IMR-90 (cell line): ENCODE measurements around the gene IGFBP3.

ENCODE experiments used
- BHLHE40 ChIP-seq: fragments of 150-350 bp; IDR thresholded peaks from 2 replicates; pipeline ENCODE4 v1.6.1; 2016; ENCODE audit warnings: mild to moderate bottlenecking, low read depth, low read length
- CEBPB ChIP-seq: IDR thresholded peaks from 2 replicates; pipeline ENCODE4 v1.6.1; 2012; ENCODE audit warnings: low read depth, low read length, improper control_type of control experiment
- FOS ChIP-seq: fragments of 150-350 bp; IDR thresholded peaks from 2 replicates; pipeline ENCODE4 v1.6.1; 2016; ENCODE audit warnings: low read depth, low read length
- MAZ ChIP-seq: IDR thresholded peaks from 2 replicates; pipeline ENCODE4 v1.6.1; 2012; ENCODE audit warnings: low read depth, mild to moderate bottlenecking, low read length, improper control_type of control experiment, moderate library complexity, borderline replicate concordance
- MXI1 ChIP-seq: IDR thresholded peaks from 2 replicates; pipeline ENCODE4 v1.6.1; 2012; ENCODE audit warnings: low read depth, mild to moderate bottlenecking, low read length, moderate library complexity, borderline replicate concordance
- NFE2L2 ChIP-seq: fragments of 150-350 bp; IDR thresholded peaks from 2 replicates; pipeline ENCODE4 v1.6.1; 2016; ENCODE audit warnings: low read depth, mild to moderate bottlenecking, low read length
- POLR2A ChIP-seq: IDR thresholded peaks from 2 replicates; pipeline ENCODE4 v1.6.1; 2012; ENCODE audit warnings: mild to moderate bottlenecking, low read depth, low read length
- RAD21 ChIP-seq: IDR thresholded peaks from 2 replicates; pipeline ENCODE4 v1.6.1; 2012; ENCODE audit warnings: low read length, improper control_type of control experiment
- RCOR1 ChIP-seq: IDR thresholded peaks from 2 replicates; pipeline ENCODE4 v1.6.1; 2012; ENCODE audit warnings: mild to moderate bottlenecking, low read length, improper control_type of control experiment; ENCODE audit not compliant: insufficient replicate concordance
- RFX5 ChIP-seq: IDR thresholded peaks from 2 replicates; pipeline ENCODE4 v1.8.0; 2012; ENCODE audit warnings: low read depth, mild to moderate bottlenecking, low read length, moderate library complexity
- SMC3 ChIP-seq: fragments of 150-350 bp; IDR thresholded peaks from 2 replicates; pipeline ENCODE4 v1.6.1; 2016; ENCODE audit warnings: low read depth, mild to moderate bottlenecking, antibody characterized with exemption, low read length, moderate library complexity
- TF ChIP-seq, protein P1 (sequence below): conservative IDR thresholded peaks from 2 replicates; pipeline ENCODE4 v1.5.1; 2012; ENCODE audit warnings: mild to moderate bottlenecking, low read depth, low read length, improper control_type of control experiment
- TF ChIP-seq, protein P2 (sequence below): fragments of 150-350 bp; IDR thresholded peaks from 2 replicates; pipeline ENCODE4 v1.6.1; 2017; ENCODE audit warnings: mild to moderate bottlenecking, antibody characterized with exemption, low read length, low read depth

DNA sequence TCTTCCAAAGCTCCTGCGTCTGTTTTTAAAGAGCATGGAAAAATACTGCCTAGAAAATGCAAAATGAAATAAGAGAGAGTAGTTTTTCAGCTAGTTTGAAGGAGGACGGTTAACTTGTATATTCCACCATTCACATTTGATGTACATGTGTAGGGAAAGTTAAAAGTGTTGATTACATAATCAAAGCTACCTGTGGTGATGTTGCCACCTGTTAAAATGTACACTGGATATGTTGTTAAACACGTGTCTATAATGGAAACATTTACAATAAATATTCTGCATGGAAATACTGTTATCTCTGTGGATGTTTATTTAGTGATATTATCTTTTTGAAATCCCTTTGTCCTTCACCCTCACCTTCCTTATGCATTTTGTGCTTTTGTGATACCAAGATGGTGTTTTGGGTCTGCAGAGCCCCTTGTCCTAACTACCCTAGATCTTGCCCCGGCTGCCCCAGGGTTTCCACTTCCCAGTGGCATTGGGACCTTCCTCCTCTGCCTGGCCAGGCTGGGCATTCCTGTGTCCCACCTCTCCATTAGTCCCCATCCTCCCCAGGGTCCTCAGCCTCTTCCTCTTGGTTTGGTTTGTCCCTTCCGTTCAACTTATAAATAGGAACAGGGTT lies 27.6 kb downstream of the IGFBP3 start:
- TF ChIP-seq, protein P1, sequence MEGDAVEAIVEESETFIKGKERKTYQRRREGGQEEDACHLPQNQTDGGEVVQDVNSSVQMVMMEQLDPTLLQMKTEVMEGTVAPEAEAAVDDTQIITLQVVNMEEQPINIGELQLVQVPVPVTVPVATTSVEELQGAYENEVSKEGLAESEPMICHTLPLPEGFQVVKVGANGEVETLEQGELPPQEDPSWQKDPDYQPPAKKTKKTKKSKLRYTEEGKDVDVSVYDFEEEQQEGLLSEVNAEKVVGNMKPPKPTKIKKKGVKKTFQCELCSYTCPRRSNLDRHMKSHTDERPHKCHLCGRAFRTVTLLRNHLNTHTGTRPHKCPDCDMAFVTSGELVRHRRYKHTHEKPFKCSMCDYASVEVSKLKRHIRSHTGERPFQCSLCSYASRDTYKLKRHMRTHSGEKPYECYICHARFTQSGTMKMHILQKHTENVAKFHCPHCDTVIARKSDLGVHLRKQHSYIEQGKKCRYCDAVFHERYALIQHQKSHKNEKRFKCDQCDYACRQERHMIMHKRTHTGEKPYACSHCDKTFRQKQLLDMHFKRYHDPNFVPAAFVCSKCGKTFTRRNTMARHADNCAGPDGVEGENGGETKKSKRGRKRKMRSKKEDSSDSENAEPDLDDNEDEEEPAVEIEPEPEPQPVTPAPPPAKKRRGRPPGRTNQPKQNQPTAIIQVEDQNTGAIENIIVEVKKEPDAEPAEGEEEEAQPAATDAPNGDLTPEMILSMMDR = no peak
- TF ChIP-seq RCOR1 = no peak
- TF ChIP-seq RFX5 = no peak
- no peak for TF ChIP-seq MXI1
- TF ChIP-seq POLR2A = no peak
- TF ChIP-seq, protein P2, sequence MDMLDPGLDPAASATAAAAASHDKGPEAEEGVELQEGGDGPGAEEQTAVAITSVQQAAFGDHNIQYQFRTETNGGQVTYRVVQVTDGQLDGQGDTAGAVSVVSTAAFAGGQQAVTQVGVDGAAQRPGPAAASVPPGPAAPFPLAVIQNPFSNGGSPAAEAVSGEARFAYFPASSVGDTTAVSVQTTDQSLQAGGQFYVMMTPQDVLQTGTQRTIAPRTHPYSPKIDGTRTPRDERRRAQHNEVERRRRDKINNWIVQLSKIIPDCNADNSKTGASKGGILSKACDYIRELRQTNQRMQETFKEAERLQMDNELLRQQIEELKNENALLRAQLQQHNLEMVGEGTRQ = no peak
- no peak for TF ChIP-seq FOS
- TF ChIP-seq RAD21 = no peak
- no peak for TF ChIP-seq CEBPB
- no peak for TF ChIP-seq MAZ
- no peak for TF ChIP-seq SMC3
- no peak for TF ChIP-seq BHLHE40
- TF ChIP-seq NFE2L2 = no peak
